Measurements from ENCODE around the gene HYAL3.

DNA sequence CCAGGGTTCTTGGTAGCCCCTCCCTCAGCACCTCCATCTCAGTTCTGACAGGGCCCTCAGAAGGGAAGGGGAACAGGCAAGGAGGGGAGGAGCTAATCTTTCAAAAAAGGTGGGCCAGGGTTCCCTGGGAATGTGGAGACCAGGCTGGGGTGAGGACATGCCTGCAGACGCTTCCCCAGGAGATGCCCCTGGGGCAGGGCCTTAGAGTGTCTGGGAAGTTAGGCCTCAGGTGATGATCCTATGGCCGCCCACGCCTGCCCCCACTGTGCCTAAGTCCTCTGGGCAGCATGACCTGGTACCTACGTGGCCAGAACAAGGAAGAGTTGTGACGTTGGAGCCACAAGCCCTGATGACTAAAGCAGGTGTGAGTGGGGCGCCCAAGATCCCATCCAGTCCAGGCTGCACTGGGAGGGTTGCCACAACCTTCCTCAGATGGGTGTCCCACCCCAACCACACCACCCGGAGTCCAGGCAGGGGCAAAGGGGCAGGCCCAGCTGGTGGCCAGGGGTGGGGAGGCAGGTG lies 34.2 kb downstream of the HYAL3 start:
- TF ChIP-seq POLR2AphosphoS5 (IDR thresholded peaks at IDR 0.05): no peak
- no peak for TF ChIP-seq POLR2A (IDR thresholded peaks at IDR 0.05)
- no peak for TF ChIP-seq EP300 (IDR thresholded peaks at IDR 0.05)

Data from gastroesophageal sphincter (tissue), 2 donors.